Renal cortical epithelial cell (primary cell): ENCODE results near the gene GMIP. TPM values are rescaled to one million over a fixed set of nuclear protein-coding genes. Genes with fewer than 3 reads are reported as not detected.
"Not testable (repeated sequence)": the region's sequence is repeated elsewhere in the genome, so short reads cannot be mapped to it uniquely, and the experiment has no call there.

Source experiments
- DNase-seq: peaks from one replicate; pipeline ENCODE4 v3.0.0-alpha.2; 2011; ENCODE audit warnings: low read depth
- total RNA-seq: library from RNA; depleted of rRNA; stranded (reverse); fragments of >200 nt; gene quantifications from 2 replicates; pipeline ENCODE4 v1.2.3, GENCODE V29; 2014

GMIP gene
- total RNA-seq, 1 donor from 2014 or later, result 18.7 TPM

DNA sequence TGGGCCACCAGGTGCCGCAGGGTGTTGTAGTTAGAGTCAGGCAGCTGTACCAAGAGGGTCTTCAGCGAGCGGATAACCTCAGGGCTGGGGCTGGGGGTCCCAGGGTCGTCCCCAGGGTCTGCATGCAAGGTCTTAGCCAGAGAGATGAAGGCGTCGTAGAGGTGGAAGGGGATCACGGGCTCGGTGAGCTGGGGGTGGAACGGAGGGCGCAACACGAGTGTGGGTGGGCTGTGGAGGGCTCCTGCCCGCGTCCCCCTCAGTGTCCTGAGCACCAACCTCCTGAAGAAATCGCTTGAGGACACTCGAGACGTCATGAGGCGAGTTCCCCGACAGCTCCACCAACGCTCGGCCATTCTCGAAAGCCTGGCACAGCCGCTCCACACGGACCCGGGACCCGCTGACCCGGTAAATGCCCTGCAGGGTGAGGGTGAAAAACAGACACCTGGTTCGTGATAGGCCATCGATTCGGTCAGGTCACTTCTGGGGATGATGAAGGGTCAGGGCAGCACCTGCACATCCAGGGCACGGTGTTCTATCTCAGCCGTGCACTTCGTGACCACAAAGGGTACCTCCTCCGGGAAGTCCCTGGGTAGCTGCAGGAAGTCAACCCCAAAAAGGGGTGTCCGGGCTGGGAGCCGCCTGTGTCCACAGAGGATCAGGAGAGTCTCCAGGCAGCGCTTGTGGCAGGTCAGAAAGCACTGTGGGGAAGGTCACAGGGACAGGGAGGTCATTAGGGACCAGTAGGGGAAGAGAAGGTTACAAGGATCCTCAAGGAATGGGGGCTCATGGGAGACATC, 8.7 kb downstream of the GMIP start:
- DNase-seq, result no peak

DNA sequence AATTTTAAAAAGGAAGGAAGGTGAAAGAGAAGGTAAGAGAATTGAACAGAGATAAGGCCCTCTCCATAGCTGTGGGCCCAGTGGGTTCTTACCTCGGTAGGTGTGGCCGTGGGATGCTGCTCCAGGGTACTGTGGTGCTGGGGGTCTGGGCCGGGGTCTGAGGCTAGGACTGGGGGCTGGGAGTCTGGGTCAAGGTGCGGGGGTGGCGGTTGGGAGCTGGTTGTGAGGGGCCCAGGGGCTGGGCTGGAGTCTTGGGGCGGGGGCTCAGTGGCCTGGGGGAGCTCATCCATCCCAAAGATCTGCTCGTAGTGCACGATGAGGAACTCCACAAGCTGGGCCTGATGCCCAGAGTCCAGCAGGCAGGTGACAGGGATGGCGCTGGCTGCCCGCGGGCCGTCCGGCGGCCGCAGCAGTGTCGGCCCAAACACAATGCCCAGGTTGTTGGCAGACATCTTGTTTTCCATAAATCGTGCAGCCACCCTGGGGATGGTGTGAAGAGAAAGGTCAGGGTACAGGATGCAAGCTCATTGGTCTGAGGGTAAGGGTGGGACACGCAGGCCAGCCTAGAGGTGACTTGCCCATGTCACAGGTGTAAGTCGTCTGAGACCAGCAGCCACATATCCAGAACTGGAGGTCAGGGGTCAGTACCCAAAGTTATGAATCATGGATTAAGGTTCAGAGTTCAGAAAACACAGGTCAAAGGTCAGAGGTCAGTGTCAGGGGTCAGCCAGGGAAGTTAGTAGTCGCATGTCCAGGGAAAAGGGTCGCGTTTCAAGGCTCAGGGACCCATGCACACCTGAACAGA, 9.5 kb downstream of the GMIP start:
- DNase-seq, result no peak

DNA sequence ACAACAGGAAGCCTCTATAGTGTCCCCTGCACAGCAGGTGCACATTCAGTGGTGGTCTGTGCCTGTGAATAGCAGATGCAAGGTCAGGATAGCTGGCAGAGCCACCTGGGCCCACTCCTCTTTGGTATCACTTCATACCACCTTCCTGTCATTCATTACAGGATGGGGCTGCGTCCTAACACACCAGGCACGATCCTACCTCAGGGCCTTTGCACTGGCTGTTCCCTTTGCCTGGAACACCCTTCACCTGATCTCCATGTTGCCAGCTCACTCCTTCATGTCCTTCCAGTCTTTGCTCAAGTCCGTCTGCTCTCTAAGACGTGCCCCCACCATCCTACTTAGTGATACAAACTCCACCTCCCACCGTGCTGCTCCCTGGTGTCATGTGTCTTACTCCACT, 10.8 kb downstream of the GMIP start:
- no peak for DNase-seq

DNA sequence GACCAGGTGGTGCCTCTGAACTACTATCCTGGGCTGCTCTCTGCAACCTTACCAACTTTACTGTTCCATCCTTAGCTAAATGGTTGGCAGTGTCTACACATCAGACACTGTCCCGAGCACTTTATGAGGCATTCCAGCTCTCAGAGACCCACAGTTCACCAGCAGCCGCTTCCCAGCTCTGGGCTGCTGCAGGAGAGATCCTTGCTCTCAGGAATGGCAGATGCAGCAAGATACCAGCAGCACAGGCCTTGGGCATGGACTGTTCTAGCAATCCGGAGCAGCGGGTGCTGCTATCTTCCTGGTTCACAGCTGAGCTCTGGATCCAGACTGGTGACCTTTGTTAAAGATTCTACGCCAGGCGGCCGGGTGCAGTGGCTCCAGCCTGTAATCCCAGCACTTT, 12.1 kb downstream of the GMIP start:
- no peak for DNase-seq

DNA sequence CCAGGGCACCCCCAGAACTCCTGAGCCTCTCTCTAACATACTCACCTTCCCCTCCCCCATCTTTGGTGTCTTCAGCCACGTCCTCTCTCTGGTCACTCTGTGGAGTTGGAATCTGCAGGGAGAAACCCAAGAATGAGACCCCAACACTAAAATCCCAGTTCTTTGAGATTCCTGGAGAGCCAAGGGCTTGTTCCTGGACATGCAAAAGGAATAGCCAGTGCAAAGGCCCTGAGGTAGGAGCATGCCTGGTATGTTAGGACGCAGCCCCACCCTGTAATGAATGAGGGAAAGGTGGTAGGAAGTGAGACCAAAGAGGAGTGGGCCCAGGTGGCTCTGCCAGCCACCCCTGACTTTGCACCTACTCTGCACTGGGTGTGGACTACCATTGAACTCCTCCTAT, 13.0 kb downstream of the GMIP start:
- DNase-seq, result no peak

DNA sequence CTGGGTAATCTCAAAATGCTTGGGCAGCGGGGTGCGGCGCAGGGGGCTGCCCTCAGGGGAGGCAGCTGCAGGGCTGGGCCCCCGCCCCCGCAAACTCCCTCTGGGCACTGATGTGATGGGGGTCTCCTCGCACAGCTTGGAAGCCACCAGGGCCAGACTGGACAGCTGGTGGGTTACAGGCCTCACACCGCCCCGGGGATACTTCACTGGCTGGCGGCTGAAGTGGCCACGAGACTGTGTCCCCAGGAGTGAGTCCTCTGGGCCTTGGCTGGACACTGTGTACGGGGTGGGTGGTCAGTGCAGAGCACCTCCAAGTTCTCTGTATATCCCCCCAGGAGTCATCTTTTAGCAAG, 13.4 kb downstream of the GMIP start:
- no peak for DNase-seq

DNA sequence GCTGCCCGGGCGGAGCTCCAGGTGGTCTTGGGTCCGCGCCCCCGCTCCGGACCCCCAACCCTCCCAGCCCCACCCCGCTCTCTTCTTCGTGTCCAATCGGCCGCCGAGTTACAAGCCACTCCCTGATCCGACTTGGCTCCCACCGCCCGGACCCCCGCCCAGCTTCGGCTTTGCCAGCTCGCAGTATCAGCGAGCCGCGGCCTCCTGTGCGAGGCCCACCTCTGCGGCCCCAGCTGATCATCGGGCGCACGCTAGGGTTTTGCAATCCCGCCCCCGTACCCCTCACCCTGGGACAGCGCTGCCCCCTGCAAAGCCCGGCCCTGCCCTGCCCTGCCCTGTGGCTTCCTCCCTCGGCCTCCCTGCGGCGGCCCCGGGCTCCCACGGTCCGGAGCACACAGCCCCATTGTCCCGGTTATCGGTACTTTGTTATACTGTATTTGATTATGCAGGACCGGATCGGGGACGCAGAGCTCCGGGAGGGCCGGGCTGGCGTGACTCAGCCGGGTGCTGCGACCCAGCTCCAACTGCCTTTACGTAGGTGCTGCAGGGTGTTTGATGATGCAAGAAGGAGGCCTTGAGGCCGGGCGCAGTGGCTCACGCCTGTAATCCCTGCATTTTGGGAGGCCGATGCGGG, 14.8 kb downstream of the GMIP start:
- peak; percentile 80 for DNase-seq

DNA sequence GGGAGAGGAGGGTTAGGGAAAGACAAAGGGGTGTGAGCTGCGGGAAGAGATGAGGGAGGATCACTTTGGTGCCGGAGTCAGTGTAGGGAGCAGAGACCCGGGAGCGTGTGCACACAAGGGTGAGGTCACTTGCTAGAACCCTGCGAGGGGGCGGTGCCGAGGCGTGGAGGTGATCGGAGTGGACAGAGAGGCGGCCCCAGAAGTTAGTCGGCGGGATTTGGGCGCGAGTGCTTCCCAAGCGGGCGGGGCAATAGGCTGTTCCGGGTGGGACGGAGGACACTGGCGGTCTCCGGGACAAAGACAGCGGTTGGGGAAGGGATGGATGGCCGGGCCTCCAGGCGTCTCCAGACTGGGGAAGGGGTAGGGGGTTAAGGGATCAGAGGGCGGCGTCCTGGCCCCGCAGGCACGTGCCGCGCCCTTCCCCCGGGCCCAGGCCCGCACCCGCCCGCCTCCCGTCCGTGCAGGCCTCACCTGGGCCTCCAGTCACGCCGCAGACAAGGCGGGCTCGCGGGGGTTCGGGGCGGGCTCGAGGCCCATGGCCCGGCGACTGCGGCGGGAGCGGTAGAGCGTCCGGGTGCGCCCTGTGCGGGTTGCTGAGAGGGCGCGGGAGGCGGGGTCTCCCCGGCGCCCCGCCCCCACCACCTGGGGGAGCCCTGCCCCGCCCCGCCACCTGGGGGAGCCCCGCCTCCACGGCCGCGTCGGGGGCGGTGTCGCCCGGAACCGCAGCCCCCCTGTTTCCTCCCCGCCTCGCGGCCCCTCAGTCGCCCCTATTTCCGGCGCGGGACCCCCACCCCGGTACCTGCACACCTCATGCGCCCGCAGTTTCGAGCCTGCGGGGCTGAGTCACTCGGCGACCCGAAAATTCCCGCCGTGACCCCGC, 15.6 kb downstream of the GMIP start, which contains the start of gene LPAR2:
TSS of gene LPAR2 (minus strand) at position 600 of the 880 bp plus-strand sequence. CDS start 945 bp downstream, outside the sequence.
- DNase-seq, result no peak

DNA sequence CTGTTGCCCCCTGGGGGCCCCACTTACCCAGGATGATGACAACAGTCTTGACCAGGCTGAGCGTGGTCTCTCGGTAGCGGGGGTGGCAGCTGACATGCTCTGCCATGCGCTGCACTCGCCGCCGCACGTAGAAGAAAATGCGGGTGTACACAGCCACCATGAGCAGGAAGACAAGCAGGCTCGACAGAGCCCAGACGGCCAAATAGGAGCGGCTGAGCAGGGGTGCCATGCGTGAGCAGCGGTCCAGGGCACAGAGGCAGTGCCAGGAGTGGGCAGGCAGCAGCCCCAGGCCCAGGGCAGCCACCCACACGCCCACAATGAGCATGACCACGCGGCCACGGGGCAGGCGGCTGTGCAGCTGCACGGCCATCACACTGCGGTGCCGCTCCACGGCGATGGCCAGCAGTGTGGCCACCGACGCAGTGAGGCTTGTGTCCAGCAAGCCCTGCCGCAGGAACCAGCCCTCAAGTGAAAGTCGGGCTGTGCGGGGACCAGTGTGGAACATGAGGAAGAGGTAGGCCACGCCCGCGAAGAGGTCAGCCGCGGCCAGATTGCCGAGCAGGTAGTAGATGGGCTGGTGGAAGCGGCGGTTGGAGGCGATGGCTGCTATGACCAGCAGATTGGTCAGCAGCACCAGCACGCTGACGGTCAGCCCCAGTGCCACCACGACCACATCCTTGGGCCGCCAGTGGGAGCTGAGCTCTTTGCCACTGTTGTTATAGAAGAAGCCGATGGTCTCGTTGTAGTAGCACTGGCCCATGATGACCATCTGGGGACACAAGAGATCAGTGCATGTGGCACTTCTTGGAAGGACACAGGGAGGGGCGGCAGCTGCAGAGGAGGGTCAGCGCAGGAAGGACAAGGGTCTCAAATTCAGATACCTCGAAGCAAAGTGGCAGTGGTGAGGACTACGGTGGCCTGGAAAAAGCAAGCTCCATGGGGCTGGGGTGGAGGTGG, 16.7 kb downstream of the GMIP start:
- no peak for DNase-seq

DNA sequence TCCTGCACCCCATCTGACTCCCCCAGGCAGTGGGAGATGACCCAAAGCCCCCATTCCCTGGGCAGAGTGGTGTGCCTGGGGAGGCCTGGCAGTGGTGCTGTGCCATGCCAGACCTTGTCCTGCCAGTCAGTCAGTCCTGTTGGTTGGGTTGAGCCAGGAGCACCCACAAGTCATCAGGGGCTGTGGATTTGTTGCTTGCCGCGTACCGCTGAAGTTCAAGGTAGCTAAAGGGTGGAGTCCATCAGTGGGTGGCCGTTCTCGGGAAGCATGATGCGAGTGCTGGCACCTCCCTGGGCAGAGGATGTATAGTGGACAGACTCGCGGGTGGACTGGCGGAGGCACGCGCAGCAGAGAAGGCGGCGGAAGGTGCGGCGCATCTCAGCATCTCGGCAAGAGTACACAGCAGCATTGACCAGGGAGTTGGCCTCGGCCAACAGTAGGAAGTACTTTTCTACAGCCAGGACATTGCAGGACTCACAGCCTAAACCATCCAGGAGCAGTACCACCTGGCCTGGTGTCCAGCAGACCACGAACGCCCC, 19.4 kb downstream of the GMIP start:
- no peak for DNase-seq

DNA sequence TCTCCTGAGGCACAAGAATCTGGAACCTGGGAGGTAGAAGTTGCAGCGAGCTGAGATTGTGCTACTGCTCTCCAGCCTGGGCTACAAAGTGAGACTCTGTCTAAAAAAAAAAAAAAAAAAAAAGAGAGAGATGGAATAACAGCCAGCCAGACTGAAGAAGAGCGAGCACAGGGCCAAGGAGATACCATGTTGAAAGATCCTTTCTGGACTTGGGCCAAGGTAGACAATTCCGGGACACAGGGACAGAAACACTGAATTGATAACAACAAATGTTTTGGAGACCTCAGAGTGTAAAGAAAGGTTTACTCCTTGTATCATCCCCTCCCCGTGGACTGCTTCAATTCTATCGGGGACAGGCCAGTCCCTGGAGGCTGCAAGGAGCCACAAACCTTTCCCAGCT, 20.1 kb downstream of the GMIP start:
- no peak for DNase-seq

DNA sequence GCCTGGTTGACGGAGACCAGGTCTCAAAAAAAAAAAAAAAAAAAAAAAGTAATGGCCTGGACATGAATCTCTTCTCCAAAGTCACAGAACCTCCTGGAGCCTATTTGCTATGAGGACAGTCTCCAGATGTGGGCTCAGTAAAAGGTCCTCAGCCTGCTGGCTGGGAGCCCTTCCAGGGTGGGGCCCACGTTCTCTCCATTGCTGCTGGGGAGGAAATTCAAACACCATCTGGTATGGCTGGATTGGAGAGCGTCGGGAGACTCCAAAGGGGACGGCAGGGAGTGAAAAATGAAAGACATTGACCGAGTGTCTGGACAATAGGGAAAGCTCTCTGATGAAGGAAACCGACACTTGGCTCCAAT, 23.6 kb downstream of the GMIP start:
- DNase-seq, result no peak

DNA sequence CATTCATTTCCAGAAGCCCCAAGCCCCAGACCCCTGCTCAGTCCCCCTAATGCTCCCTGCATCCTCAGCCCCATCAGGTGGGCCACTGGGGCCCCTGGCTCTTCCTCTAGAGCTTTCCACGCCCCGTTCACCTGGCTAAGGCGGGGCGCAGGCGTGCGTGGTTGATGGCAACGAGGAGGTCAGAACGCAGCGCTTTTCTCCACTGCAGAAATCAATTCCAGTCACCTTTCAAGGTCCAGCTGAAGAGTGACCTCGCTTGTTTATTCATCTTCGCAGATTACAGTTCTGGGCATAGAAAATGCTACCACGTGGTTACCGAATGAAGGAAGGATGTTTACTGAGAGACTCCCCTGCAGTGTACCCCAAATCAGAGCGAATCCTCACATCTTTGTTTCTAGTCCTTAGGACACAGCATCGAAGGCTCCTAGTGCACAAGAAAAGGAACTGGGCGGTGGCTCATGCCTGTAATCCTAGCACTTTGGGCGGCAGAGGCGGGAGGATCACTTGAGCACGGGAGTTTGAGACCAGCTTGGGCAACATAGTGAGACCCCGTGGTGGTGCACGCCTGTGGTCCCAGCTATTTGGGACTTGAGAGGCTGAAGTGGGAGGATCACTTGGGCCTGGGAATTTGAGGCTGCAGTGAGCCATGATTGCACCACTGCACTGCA, 24.1 kb downstream of the GMIP start:
- no peak for DNase-seq

DNA sequence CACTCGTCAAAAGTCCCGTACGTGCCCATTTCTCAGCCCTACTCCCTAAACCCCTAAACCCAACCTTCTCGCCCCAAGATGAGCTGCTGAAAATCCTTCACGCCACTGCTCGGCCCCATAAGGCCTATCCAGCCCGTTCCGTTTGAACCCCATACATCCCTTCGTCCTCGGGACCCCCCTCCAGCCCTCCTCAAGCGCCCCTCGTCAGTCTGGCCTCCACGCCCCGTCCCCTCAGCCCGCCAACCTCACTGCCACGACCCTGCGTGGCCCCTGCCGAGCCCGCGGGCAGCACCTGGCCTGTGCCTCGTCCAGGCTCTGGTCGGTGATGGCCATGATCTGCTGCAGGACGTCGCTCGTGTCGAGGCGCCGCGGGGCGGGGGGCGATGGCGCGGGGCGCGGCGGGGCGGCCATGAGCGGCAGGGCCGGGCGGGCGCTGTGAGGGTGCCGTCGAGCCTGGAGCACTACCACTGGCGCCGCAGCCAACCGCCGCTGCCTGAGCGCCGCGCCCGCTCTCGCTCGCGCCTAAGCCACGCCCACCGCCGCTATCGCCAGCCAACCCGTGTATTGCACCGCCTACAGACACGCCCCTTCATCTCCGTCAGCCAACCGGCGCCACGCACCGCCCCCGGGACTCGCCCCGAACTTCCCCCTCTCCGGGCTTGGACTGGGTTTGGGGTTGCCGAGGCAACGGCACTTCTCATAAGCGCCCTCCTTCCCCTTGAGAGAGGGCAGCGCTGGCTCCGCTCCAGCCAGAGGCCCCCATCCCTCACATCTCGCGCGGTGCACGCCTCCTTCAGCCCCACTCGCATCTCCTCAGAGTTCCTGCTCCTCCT, 25.0 kb downstream of the GMIP start, which contains the start of gene PBX4:
TSS of gene PBX4 (minus strand) at position 469 of the 833 bp plus-strand sequence. CDS start at position 411, 58 bp downstream.
- DNase-seq, result peak; percentile 72

DNA sequence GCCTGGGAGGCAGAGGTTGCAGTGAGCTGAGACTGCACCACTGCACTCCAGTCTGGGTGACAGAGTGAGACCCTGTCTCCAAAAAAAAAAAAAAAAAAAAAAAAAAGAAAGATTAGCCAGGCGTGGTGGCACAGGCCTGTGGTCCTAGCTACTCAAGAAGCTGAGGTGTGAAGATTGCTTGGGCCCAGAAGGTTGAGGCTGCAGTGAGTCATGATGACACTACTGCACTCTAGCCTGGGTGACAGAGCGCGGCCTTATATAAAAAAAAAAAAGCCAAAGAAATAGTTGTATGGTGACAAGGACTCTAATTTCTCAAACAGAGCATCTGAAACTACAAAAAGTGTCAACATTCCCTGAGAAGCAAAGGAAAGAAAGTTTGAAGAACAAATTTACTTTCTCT, 28.4 kb downstream of the GMIP start:
- peak; percentile 34 for DNase-seq

DNA sequence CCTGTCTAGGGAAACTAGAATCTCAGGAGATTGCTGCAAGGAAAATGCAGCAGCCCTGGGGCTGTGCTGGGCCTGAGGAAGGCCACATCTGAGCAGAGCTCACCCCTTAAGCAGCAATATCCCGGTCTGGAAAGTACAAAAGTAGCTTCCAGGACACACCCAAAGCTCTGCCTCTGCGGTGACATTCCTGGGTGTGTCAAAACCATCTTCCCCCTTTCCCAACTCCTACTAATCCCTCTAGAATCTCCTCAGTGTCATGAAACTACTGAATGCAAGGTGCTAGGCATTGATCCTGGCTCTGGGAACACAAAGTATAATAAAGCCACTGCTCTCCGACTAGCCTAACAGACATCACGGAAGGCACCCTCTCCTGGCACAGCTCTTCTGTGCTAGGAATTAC, 30.0 kb downstream of the GMIP start:
- DNase-seq, result peak; percentile 32

DNA sequence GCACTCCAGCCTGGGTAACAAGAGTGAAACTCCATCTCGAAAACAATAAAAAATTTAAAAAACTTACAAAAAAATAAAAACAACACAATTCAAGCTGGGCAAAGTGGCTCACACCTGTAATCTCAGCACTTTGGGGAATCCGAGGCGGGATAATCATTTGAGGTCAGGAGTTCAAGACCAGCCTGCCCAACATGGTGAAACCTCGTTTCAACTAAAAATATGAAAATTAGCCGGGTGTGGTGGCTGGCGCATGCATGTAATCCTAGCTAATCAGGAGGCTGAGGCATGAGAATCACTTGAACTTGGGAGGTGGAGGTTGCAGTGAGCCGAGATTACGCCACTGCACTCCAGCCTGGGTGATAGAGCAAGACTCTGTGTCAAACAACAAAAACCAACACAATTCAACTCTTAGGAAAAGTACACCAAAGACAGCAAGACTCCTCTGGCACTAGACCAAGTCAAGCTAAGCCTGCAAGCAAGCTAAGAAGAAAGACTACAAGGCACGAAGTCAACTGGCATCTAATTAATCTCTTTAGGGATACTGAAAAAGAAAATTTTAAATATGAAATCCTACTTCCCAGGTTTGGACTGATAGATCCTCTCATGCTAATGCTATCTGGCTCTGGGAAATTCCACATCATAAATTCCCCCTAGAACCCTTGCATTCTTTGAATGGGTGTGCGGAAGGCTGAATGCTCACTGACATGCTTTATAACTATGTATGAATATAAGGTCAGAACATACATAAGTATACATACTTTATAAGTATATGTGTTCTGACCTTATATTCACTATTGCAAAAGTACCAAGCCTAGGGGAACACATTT, 32.9 kb downstream of the GMIP start:
- DNase-seq, result no peak

DNA sequence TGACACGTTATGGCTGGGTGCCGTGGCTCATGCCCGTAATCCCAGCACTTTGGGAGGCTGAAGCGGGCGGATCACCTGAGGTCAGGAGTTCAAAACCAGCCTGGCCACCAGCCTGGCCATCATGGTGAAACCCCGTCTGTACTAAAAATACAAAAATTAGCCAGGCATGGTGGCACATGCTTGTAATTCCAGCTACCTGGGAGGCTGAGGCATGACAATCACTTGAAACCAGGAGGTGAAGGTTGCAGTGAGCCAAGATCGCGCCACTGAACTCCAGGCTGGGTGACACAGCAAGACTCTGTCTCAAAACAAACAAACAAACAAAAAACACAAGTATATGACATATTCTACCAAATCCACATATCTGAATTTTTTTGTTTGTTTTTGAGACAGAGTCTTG, 36.8 kb downstream of the GMIP start:
- not testable (repeated sequence) for DNase-seq
